UCSD-AML1 (cell line): ENCODE data around the gene FRY.

Source experiments
- DNase-seq: peaks from one replicate; lab custom pipeline; 2025; ENCODE audit not compliant: unreplicated experiment; lab: John Stamatoyannopoulos, UW

FRY gene

GRCh38 chr13:32285633-32285965 lies 254.0 kb downstream of the FRY start:
- DNase-seq = no peak

GRCh38 chr13:32297206-32297605 lies 265.6 kb downstream of the FRY start:
- DNase-seq = no peak

DNA sequence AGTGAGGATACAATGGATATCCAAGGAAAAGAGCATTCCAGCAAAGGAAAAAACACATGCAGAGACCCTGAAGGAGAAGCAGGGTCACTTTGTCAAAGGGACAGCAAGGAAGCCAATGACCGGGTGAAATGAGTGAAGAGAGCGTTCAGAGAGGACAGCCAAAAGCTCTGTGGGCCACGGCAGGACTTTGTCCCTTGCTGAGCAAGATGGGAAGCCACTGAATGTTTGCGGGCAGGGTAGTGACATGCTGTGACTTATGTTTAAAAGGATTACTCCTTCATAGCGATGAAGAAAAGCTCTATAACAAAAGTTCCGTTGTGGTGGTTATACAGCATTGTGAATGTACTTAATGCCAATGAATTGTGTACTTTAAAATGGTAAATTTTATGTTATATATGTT lies 267.1 kb downstream of the FRY start:
- no peak for DNase-seq

DNA sequence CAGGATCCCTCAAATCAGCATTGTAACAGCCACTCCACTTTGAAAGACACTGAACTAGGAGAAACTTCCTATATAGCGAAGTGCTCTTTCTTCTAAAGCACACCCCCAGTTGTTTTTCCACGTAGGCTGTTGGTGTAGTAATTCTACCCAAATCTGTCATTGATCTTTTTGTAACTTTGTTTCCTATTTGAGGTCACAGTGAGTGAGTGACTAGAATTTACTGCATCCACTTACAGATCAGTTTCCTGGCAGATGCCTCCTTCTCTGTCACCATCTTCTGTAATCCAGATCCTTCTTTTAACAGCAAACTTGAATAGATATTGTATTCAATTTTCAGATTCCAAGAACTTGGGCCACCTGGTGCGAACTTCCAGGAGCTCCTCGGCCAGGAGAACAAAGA lies 268.3 kb downstream of the FRY start:
- no peak for DNase-seq

GRCh38 chr13:32300406-32300805 lies 268.8 kb downstream of the FRY start:
- DNase-seq = no peak

- DNase-seq = no peak
These were observed 269.3 kb downstream of the FRY start for GRCh38 chr13:32300920-32301319.

GRCh38 chr13:32302461-32302860 lies 270.9 kb downstream of the FRY start:
- no peak for DNase-seq

GRCh38 chr13:32305646-32306045 lies 274.1 kb downstream of the FRY start:
- no peak for DNase-seq

DNA sequence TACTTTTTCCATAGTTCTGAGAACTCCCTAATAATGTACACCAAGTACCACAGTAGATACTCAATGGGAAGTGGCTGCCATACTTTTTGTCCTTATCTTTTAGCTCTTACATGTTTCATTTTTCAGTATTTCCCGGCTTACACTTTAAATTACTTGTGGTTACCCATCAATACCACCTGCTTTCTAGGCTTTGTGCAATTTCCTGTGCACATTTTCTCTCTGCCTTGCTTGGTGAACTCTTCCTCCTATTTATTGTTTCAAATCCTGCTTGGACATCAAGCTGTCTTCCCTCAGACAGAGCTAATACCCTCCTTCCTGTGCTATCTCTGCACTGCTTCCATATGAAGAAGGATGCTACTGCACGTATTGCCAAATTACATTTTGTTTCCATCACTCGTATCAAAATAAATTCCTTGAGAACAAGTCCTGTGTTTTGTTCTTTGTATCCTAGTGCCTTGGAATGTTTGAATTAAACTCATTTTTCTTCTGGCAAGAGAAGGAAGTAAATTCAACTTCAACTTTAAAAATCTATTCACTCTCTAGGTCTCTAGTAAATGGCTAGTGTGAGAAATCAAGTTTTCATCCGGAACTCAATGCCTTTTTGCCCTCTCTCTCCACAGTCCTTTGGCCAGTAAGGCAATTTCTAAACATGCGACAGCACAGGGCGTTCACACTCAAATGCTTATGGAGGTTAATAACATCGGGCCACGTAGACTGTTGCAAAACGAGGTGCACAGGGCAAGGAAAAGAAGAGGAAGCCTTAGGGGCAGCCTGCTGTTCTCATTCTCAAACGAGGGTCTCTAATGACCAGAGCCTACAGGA lies 277.9 kb downstream of the FRY start:
- DNase-seq = peak; percentile 13

DNA sequence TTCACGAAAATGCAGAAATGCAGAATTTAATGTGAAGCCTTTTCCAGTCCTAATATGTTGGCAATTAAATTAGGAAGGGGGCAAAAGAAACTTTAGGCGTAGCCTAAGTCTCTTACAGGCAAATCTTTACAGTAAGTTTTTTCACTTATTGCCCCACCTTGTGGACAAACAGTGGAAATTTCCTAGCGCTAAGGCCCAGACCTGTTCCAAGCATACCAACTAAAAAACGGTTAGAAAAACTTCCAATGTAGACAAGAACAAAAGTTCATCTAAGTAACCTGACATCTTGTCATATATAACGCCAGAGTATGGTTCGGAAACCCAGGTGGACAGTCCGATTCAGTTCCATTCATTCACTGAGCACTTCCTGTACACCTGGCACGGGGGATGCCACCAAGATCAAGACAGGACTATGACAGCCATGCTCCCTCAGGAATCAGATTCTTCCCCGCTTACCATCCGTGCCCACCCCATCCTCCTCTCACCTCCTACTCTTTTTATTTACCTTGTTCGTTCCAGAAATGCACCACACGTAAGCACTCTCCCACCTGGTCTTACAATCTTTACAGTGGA lies 278.6 kb downstream of the FRY start:
- no peak for DNase-seq

DNA sequence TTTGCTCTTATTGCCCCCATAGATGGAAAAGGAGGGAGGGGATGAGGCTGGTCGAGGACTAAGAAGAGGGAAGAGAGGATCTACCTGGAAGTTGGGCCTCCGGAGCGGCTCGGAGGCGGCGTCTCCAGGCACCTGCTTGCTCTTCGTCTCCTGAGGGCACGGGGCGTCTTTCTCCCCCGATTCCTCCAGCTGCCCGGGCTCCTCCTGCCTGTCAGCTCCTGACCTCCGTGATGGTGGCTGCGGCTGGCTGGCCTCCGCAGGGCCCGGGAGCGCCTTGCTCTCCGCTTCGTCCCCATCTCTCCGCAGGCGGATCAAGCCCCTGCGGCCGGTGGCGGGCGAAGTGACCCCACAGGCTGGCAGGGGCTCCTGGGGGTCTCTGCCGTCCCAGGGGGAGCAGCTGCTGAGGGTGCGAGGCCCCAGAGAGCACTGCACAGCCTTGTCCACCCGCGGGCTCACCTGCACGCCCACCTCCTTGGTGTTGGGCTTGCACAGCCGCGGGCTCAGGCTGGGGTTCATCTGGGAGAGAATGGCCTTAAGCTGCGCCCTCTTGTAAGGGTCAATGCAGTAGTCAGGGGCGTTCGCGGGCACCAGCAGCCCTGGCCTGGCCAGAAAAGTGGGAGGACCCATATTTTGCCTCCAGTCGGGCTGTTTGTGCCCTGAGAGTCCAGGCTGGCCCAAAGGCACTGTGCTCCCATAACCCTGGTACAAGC lies 279.8 kb downstream of the FRY start:
- DNase-seq = no peak

DNA sequence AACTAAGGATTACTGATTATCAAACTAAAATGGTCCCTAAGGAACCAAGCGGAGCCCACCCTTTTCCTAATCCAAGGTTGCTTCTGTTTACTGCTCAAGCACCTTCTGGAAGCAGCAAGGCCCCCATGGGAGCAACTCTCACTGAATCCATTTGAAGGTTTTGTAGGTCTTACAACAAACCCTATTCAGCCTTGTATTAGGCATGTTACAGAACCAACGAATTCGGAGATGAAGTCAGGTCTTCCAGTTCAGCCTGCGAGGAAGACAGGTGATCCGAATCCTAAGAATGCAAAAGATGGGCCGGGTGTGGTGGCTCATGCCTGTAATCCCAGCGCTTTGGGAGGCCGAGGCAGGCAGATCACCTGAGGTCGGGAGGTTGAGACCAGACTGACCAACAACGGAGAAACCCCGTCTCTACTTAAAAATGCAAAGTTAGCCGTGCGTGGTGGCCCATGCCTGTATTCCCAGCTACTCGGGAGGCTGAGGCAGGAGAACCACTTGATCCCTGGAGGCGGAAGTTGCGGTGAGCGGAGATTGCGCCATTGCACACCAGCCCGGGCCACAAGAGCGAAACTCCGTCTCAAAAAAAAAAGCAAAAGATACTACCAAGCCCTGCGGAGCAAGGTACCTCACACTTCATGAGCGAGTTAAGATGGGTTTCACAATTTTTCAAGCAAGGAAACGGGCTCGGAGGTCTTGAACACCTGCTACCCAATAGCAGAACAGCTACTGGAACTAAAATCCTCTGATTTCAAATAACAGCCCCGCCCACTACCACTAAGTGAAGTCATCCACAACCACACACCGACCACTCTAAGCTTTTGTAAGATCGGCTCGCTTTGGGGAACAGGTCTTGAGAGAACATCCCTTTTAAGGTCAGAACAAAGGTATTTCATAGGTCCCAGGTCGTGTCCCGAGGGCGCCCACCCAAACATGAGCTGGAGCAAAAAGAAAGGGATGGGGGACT lies 283.0 kb downstream of the FRY start:
- DNase-seq = no peak

DNA sequence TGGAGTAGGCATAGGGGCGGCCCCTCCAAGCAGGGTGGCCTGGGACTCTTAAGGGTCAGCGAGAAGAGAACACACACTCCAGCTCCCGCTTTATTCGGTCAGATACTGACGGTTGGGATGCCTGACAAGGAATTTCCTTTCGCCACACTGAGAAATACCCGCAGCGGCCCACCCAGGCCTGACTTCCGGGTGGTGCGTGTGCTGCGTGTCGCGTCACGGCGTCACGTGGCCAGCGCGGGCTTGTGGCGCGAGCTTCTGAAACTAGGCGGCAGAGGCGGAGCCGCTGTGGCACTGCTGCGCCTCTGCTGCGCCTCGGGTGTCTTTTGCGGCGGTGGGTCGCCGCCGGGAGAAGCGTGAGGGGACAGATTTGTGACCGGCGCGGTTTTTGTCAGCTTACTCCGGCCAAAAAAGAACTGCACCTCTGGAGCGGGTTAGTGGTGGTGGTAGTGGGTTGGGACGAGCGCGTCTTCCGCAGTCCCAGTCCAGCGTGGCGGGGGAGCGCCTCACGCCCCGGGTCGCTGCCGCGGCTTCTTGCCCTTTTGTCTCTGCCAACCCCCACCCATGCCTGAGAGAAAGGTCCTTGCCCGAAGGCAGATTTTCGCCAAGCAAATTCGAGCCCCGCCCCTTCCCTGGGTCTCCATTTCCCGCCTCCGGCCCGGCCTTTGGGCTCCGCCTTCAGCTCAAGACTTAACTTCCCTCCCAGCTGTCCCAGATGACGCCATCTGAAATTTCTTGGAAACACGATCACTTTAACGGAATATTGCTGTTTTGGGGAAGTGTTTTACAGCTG lies 283.9 kb downstream of the FRY start, which contains the start of the genes BRCA2 and ZAR1L:
BRCA2 (plus strand) TSS at position 271 of the 790 bp plus-strand sequence. CDS start 953 bp downstream, outside the sequence.
ZAR1L (minus strand) TSS at position 126 of the 790 bp plus-strand sequence. CDS start 3,438 bp downstream, outside the sequence.
- peak; percentile 89 for DNase-seq

GRCh38 chr13:32316028-32316339 lies 284.4 kb downstream of the FRY start:
- no peak for DNase-seq

GRCh38 chr13:32316501-32316900 lies 284.9 kb downstream of the FRY start:
- DNase-seq = no peak

DNA sequence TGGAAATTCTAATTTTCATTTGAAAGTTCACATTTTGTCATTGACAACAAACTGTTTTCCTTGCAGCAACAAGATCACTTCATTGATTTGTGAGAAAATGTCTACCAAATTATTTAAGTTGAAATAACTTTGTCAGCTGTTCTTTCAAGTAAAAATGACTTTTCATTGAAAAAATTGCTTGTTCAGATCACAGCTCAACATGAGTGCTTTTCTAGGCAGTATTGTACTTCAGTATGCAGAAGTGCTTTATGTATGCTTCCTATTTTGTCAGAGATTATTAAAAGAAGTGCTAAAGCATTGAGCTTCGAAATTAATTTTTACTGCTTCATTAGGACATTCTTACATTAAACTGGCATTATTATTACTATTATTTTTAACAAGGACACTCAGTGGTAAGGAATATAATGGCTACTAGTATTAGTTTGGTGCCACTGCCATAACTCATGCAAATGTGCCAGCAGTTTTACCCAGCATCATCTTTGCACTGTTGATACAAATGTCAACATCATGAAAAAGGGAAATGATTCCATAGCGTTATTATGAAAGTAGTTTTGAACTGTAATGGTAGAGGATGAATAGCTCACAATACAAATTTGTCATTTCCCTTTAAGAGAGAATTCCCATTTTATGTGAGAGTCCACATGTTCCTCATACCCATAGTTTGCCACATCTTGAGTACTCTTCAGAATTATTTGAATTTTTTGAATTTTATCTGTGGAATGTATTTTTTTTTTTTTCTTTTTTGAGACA lies 286.3 kb downstream of the FRY start:
- no peak for DNase-seq

DNA sequence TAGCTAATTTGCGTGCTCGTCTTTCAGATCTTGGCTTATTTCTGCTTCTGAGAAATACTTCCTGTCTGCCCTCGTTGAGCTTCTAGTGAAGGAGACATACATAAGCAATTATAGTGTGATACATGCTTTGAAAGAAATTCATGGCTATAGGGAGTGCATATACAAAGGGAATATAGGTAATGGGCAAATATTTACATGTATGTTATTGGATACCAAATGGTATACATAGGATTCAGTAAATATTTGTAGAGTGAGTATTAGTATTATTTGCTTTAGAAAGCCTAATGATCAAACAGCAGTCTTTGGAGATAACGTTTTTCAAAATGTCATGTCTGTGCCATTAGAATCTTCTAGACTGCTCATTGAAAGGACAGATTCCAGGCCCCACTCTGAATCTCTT lies 289.0 kb downstream of the FRY start:
- DNase-seq = no peak

DNA sequence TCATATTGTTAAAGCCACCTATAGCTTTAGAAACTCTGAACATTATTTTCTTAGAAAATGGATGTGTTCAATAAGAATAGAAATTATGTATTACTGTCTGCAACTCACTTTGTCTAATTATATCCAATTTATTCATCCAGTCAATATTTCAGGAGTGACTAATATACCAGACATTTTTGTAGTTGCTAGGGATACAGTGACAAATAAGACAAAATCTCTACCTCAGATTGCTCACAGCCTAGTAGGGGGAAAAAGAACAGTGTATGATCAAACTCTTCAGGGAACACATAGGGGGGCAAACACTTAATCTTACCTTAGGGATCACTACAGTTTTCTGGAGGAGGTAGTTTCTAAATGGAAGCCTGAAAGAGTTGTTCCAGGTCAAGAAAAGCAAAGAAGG lies 292.3 kb downstream of the FRY start:
- no peak for DNase-seq

DNA sequence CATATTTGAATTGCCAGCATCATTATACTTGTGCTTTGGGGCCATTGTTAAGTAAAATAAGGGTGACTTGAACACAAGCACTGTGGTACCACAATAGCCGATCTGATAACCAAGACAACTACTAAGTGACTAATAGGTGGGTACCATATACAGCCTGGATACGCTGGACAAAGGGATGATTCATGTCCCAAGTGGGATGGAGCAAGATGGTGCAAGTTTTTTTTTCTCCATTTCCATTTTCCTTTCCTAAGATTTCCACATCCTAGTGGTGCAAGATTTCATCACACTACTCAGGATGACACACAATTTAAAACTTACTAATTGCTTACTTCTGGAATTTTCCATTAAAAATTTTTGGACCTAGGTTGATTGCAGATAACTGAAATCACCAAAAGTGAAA lies 298.9 kb downstream of the FRY start:
- no peak for DNase-seq

DNA sequence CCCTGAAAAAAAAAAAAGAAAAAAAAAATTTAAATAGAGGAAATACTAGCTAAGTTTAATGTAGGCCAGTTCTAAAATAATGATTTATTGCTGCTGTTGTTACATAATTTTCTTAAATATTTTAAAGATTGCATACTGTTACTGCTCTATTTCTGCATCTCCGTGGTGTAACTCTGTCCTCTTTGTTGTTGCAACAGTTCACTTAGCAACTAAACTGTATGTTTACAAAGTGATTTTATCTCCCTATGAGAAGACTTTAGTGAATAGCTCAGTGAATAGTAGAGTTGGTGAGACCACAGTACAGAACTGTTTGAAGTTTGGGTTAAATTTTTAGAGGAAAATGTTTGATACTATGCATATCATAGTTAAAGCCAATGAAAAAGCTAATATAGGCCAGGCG lies 303.1 kb downstream of the FRY start:
- DNase-seq = no peak
